NCI-H146 treated with DMSO at 0.1 percent for 48 hours (cell line): ENCODE measurements around the gene PLA2G4B.

ENCODE experiments used
- DNase-seq: peaks from one replicate; lab custom pipeline; 2025; ENCODE audit not compliant: unreplicated experiment; lab: John Stamatoyannopoulos, UW

The PLA2G4B gene

DNA sequence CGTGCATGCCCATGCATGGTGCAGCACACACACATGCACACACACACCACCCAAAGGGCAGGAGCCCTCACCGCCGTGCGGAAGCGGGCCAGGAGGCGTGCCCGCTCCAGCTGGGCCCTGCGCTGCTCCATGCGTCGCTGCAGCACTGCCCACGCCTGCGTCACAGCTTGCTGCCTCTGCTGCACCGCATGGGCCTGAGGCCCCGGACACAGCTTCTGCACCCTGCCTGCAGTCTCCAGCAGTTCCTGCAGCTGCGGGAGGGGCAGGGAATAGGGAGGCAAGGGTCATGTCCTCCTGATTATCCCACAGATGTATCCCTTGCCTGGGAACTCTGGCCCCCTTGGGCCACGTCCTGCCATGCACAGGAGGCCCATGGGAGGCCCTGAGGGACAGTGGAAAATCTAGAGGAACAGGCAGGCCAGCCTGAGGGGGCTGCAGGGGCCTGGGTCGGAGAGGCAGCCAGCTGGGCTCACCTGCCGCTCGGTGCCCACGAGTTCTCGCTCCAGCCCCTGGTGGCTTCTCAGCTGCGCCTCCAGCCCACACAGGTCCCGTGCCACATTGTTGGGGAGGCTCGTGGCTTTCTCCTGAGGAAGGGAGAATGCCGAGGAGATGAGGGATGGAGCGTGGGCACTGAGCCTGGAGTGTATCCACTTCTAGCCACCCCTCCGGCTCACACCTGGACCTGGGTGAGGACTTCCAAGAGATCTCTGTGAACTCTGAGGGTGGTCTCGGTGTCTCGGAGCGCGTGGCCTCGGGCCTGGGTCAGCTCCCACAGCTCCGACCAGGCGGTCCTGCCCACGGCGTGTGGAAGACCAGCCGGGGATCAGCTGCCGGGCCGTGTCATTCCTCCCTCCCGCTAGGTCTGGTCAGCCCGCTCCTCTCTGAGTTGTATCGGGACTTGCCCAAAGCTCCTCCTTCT is 31.4 kb downstream of the PLA2G4B start:
- no peak for DNase-seq

DNA sequence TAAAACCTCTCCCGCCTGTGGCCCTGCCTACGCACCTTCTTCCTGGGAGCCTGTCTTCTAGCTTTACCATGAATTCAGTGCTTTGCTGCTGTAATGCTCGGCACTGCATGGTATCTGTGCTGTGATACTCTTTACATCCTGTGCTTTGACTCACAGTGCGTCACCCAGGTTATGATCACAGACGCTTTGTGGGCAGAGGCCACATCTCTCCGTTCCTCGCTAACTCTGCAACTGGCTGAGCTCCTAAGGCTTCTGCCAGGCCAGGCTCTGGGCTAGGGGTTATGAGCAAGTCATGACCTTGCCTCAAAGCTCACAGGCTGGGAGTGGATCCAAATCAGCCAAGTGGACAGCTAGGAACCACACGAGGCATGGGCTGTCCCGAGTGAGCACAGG is 32.0 kb downstream of the PLA2G4B start:
- no peak for DNase-seq

DNA sequence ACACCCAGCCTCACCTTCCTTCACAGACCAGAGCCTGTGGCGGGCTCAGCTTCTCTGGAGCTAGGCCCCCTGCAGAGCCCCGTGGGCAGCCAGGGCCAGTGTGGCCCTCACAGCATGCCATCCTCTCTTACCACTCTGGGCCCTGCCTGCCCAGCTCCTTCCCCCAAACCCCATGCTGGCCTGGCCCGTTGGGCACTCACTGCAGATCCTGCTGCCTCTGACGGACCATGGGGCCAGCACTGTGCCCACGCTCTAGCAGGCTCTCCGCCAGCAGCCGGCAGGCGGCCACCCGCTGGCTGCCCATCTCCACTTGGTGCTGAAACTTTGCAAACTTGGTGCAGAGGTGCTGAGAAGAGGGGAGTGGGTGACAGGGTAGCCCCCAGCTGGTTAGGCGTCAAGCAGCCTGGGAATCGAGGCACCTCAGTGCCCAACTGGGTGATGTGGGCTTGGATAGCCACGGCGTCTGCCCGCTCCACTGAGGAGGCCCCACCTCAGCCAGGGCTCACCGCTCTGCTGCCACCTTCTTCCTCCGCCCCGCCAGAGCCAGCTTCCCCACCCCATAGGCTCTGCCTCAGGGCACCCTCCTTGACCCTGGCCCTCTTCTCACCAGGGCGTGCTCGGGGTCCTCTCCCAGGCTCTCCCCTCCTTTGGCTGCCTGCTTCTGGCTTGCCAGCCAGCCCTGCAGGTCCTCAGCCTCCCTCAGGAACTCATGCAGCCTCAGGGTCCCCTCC is 32.7 kb downstream of the PLA2G4B start:
- DNase-seq, result no peak

DNA sequence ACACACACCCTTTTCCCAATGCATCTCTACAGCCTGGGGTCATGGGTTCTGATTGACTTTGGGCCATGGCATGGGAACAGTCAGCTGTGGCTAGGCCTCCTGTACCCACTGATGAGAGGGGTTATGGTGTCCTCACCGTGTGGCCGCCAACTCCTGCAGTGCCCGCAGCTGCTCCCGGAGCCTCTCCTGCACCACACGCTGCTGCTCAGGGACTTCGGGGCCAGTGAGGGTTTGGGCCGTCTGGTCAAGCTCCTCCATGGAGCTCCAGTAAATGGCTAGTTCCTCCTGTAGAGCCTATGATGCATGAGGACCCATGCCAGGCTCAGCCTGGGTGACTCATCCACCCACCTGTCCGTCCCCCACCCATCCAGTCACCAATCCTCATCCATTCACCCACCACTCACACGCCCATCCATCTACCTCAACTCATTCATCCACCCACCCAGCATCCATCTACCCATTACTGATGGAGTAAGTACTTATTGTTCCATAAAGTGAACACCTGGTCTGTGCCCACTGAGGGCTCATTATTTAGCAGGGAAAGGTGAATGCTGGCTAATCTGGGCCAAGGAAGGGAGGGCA is 33.6 kb downstream of the PLA2G4B start:
- DNase-seq, result no peak

- DNase-seq, result no peak
Observed at GRCh38 chr15:41873711-41874110, 35.1 kb downstream of the PLA2G4B start.

- no peak for DNase-seq
Observed at GRCh38 chr15:41874736-41875135, 36.1 kb downstream of the PLA2G4B start.

GRCh38 chr15:41876007-41876406 is 37.4 kb downstream of the PLA2G4B start:
- DNase-seq, result no peak

DNA sequence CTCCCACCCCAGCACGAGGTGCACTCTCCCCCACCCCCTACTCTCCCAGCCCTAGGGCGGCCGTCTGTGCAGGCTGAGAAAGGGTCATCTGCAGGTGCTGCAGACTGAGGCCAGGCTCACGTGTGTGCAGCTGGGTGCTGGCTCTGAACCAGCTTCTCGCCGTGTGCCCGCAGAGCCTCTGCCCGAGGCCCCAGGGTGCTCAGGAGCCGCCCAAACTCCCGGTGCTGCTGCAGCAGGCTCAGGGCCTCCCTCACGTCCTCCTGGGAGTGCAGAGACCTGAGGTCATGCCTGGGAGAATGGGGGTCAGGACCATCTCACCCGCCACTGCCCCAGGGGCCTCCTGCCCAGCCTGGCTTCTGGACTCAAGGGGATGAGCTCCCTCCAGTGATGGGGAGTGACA is 38.0 kb downstream of the PLA2G4B start:
- DNase-seq, result no peak

DNA sequence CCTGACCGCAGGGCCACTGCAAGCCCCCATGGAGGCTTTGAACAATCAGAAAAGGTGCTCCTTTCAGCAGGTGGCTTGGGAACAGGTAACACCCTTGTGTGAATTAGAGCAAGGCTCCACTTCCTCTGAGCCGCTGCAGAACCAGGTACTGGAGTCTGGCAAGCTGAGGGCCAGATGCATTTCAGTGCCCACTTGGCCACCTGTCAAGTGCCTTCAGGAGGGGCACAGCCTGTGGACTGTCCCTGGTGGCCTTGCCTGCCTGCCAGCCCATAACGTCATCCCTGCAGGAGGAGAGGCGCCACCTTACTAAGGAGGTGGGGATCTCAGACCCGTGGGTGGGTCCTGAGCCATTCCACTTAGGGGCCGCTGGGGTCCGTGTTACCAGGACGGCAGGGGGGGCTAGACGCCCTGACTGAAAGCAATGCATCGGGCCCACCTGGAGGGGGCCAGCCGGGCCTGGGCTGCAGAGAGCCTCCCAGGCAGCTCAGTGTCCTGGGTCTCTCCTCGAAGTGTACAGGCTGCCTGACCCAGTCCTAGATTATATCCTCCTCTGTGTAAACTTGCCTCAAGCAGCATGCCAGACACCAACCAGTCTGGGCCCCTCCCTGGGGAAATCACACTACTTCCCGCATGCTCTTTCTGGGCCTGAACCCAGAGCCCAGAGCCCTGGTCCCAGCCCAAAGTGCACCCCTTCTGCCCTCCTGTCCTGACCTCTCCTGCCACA is 39.1 kb downstream of the PLA2G4B start:
- DNase-seq, result no peak

- no peak for DNase-seq
Observed at GRCh38 chr15:41878355-41878699, 39.7 kb downstream of the PLA2G4B start.

- DNase-seq, result no peak
Observed at GRCh38 chr15:41879321-41879845, 40.7 kb downstream of the PLA2G4B start.

DNA sequence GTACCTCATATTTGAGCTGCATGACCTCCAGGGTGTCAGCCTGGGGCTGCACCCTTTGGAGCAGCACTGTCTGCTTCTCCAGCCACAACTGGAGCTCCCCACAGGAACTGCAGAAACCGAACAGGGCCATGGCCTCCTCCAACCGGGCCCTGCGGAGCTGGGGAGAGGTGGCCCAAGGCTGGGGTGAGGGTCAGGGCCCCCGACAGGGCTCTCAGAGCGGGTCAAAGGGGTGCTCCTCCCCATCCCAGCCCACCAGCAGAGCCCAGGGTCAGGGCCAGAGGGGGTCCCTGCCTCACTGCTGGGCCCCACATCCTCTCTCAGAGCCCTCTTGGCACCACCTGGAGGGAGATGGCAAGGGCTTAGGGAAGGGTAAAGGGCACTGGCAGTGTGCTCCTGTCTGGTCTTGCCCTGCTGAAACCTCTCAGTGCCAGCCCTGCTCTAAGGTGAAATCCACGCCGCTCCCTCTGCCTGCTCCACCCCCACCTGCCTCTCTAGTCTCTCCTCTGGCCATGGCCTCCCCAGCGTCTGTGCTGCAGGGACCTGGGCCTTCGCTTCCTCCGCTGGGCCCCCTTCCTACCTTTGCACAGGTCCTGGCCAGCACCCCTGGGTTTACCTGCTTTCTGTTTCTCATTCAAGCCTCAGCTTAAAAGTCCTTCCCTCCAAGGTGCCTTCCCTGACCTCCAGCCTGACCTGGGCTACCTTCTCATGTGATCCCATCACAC is 41.7 kb downstream of the PLA2G4B start:
- no peak for DNase-seq

DNA sequence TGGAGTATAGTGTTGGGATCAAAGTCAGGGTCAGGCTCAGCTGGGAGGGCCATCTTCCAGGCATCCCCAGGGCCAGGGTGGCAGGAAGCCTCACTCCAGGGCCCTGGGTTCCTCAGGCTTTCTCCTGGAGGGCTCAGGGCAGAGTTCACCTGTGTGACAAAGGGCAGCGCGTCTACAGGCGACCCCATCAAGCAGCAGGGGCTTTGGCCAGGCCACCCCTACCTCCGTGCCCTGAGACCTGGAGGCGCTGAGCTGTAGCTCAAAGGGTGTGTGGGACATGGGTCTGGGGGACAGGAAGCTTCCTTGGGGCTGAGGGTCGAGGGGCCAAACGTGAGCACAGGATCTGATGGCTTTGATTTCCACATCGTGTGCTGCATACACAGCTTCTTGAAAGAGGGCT is 42.4 kb downstream of the PLA2G4B start:
- DNase-seq, result no peak

- no peak for DNase-seq
Observed at GRCh38 chr15:41881550-41881919, 42.9 kb downstream of the PLA2G4B start.

DNA sequence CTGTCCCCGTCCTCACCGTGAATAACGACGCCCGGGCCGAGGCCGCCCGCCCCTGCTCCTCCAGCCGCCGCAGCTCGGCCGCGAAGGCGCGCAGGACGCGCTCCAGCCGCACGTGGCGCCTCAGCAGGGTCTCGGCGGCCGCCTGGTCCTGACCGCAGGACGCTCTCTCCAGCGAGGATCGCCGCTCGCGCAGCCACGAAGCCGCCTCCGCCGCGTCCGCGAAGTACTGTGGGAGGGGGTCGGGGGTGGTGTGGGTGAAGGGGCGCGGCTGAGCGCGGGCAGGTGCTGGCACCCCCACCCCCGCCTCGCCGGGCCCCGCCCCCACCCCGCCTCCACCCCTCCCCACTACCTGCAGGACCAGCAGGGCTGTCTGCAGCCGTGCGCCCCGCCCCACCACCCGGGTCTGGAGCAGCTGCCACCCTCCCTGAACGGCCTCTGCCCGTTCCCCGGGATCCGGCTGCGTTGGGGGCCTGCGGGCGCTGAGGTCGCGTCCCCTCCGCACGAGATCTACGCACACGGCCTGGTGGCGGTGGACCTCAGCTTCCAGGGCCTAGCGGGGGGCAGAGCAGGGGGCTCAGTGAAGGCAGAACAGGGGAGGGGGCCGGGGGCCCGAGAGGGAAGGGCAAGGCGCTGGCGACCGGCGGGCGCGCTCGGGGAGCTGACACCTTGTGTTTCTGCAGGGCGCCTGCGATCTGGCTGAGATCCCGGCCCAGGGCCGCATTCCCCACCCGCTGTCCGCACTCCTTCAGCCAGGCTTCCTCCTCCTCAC is 43.5 kb downstream of the PLA2G4B start:
- DNase-seq, result no peak

DNA sequence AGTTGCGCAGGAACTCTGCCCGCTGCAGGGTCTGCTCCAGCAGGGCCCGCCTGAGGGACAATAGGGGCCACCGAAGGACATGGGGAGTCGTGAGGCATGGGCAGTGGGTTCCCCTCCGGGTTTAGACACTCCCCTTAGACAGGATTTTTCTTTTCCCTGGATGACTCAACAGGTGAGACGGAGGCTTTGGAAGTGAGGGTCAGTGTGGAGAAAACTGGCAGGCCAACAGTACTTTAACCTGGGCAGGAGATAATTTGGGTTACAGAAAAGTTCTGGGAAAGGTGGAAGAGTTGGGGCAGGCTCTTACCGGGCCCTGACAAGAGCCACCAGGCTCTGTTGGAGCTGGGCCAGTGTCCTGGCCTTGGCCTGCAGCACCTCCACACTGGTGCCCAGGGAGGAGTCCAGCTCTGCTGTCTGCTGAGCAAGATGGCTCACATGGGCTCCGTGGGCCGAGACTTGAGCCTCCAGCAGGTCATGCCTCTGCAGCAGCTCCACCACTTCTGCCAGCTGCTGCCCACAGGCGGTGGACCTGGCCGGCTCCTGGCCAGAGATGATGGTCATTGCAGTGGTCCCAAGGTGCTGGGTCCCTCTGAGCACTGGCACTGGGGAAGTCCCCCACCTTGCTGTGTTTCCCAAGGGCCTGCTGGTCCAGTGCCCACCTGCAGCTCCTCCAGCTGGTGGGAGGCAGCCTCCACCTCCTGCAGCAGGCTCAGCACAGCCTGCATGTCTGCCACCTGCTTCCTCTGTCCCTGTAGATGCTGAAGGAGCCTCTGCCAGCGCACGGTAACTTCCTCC is 44.2 kb downstream of the PLA2G4B start:
- DNase-seq, result no peak

- no peak for DNase-seq
Observed at GRCh38 chr15:41883484-41883825, 44.8 kb downstream of the PLA2G4B start.

DNA sequence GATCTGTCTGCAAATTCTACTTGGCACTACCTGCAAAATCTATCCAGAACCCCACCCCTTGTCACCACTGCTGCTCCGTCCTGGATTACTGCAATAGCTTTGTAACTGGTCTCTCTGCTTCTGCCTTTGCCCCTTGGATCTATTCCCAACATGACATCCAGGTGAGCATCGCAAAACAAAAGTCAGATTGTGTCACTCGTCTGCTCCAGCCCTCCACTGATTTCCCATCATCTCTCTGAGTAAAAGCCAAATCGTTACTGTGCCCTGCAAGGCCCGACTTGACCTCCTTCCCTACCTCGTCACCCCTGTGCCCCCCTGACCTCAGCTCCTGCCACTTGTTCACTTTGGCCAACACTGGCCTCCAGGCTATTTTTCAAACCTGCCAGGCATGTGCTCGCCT is 45.8 kb downstream of the PLA2G4B start:
- no peak for DNase-seq

GRCh38 chr15:41885321-41885720 is 46.7 kb downstream of the PLA2G4B start:
- DNase-seq, result no peak
